Renal pelvis (tissue), 4 donors: ENCODE results near the gene RIMBP2. TPM values are rescaled to one million over a fixed set of nuclear protein-coding genes. Genes with fewer than 3 reads are reported as not detected.
"Not testable (repeated sequence)": the region's sequence is repeated elsewhere in the genome, so short reads cannot be mapped to it uniquely, and the experiment has no call there.

Experiments used
- DNase-seq: peaks from one replicate; pipeline ENCODE4 v3.0.0-alpha.2; 2013
- polyA plus RNA-seq, 3 donors: library from polyadenylated mRNA; unstranded; fragments of 120-200 nt; gene quantifications; one replicate each; pipeline ENCODE4 v1.2.1, GENCODE V29; 2013; ENCODE audit not compliant: insufficient read length in 3 of 3

RIMBP2 gene
- polyA plus RNA-seq, 3 donors, result 16.2 to 24.9 (median 23.9) TPM

GRCh38 chr12:130742716-130743115, 26.6 kb upstream of the RIMBP2 start:
- no peak for DNase-seq

GRCh38 chr12:130742112-130742511, 26.0 kb upstream of the RIMBP2 start:
- no peak for DNase-seq

- no peak for DNase-seq
Measured at GRCh38 chr12:130739571-130739970, 23.5 kb upstream of the RIMBP2 start.

GRCh38 chr12:130738403-130738802, 22.3 kb upstream of the RIMBP2 start:
- not testable (repeated sequence) for DNase-seq

- no peak for DNase-seq
Measured at GRCh38 chr12:130737731-130738130, 21.6 kb upstream of the RIMBP2 start.

GRCh38 chr12:130729344-130729743, 13.2 kb upstream of the RIMBP2 start:
- DNase-seq, result no peak

GRCh38 chr12:130728158-130729058, 12.3 kb upstream of the RIMBP2 start:
- no peak for DNase-seq

- no peak for DNase-seq
Measured at GRCh38 chr12:130719263-130719859, 3.3 kb upstream of the RIMBP2 start.

GRCh38 chr12:130717752-130718151, 1.7 kb upstream of the RIMBP2 start:
- DNase-seq, result no peak

GRCh38 chr12:130716969-130717366, 869 bp upstream of the RIMBP2 start:
- no peak for DNase-seq

GRCh38 chr12:130715150-130715997, 725 bp downstream of the RIMBP2 start:
- peak; percentile 29 for DNase-seq

- peak; percentile 14 for DNase-seq
Measured at GRCh38 chr12:130714591-130715149, 1.4 kb downstream of the RIMBP2 start.

- DNase-seq, result peak; percentile 24
Measured at GRCh38 chr12:130714091-130714590, 2.0 kb downstream of the RIMBP2 start.

GRCh38 chr12:130713581-130713991, 2.5 kb downstream of the RIMBP2 start:
- no peak for DNase-seq

- no peak for DNase-seq
Measured at GRCh38 chr12:130712346-130713065, 3.6 kb downstream of the RIMBP2 start.

- peak; percentile 34 for DNase-seq
Measured at GRCh38 chr12:130711756-130712155, 4.3 kb downstream of the RIMBP2 start.

GRCh38 chr12:130710733-130711080, 5.4 kb downstream of the RIMBP2 start:
- no peak for DNase-seq

- no peak for DNase-seq
Measured at GRCh38 chr12:130709971-130710732, 5.9 kb downstream of the RIMBP2 start.

- DNase-seq, result no peak
Measured at GRCh38 chr12:130709151-130709970, 6.7 kb downstream of the RIMBP2 start.
